Type B pancreatic cell (in vitro differentiated cells): ENCODE results near the gene FNDC3A. TPM values are rescaled to one million over a fixed set of nuclear protein-coding genes. Genes with fewer than 3 reads are reported as not detected.

ENCODE experiments used
- DNase-seq: peaks from one replicate; pipeline ENCODE4 v3.0.0; 2021; ENCODE audit warnings: mixed read lengths; ENCODE audit not compliant: unreplicated experiment; ENCODE audit errors: extremely low spot score
- H3K27ac Mint-ChIP-seq: 2 replicates; pipeline ENCODE4 v1.8.0; 2021; ENCODE audit warnings: mild to moderate bottlenecking, mixed read lengths
- H3K27me3 Mint-ChIP-seq: 2 replicates; pipeline ENCODE4 v1.8.0; 2021; ENCODE audit warnings: mixed read lengths
- H3K36me3 Mint-ChIP-seq: 2 replicates; pipeline ENCODE4 v1.8.0; 2021; ENCODE audit warnings: mixed read lengths
- H3K4me1 Mint-ChIP-seq: one replicate; pipeline ENCODE4 v1.8.0; 2021; ENCODE audit warnings: mixed read lengths; ENCODE audit not compliant: unreplicated experiment
- H3K4me3 Mint-ChIP-seq: 2 replicates; pipeline ENCODE4 v1.8.0; 2021; ENCODE audit warnings: mild to moderate bottlenecking, mixed read lengths
- H3K9me3 Mint-ChIP-seq: 2 replicates; pipeline ENCODE4 v1.8.0; 2021; ENCODE audit warnings: mixed read lengths
- total RNA-seq: library from RNA; stranded (reverse); gene quantifications from 2 replicates; pipeline ENCODE4 v1.2.1, GENCODE V29; 2021; ENCODE audit warnings: low replicate concordance
- TF ChIP-seq, protein P1 (sequence below): fragments of 200-600 bp; sonication (generic); conservative IDR thresholded peaks from 2 replicates; pipeline ENCODE4 v1.5.0; 2021; ENCODE audit warnings: antibody characterized with exemption, mild to moderate bottlenecking

FNDC3A gene
- total RNA-seq, 1 donor from 2014 or later = 65.7 TPM

DNA sequence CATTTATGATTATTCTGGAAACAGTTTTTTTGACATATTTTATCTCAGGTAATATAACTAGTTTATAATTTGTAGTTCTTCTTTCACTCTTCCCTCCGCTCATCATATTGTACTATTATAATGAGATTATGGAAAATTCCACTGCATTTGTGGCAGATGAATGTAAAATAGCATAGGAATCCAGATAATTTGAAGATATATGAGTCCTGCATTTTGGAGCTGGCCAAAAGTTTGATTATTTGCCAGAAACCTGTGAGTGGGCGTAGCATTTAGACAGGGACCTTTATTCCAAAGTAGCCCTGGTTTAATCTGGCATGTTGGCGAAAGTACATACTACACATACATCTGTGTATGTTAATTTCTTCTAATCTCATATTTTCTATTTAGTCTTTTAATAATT lies 65.2 kb downstream of the FNDC3A start:
- no peaks in the 10 kb centered on the region for H3K27me3 Mint-ChIP-seq
- H3K4me1 Mint-ChIP-seq = peaks cover 1% of the 10 kb centered on the region
- DNase-seq = no peak
- no peak overlapping the region for H3K27ac Mint-ChIP-seq
- H3K4me3 Mint-ChIP-seq = no peak overlapping the region
- no peaks in the 10 kb centered on the region for H3K9me3 Mint-ChIP-seq
- peaks cover 3% of the 10 kb centered on the region for H3K36me3 Mint-ChIP-seq
- TF ChIP-seq, protein P1, sequence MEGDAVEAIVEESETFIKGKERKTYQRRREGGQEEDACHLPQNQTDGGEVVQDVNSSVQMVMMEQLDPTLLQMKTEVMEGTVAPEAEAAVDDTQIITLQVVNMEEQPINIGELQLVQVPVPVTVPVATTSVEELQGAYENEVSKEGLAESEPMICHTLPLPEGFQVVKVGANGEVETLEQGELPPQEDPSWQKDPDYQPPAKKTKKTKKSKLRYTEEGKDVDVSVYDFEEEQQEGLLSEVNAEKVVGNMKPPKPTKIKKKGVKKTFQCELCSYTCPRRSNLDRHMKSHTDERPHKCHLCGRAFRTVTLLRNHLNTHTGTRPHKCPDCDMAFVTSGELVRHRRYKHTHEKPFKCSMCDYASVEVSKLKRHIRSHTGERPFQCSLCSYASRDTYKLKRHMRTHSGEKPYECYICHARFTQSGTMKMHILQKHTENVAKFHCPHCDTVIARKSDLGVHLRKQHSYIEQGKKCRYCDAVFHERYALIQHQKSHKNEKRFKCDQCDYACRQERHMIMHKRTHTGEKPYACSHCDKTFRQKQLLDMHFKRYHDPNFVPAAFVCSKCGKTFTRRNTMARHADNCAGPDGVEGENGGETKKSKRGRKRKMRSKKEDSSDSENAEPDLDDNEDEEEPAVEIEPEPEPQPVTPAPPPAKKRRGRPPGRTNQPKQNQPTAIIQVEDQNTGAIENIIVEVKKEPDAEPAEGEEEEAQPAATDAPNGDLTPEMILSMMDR = no peak

DNA sequence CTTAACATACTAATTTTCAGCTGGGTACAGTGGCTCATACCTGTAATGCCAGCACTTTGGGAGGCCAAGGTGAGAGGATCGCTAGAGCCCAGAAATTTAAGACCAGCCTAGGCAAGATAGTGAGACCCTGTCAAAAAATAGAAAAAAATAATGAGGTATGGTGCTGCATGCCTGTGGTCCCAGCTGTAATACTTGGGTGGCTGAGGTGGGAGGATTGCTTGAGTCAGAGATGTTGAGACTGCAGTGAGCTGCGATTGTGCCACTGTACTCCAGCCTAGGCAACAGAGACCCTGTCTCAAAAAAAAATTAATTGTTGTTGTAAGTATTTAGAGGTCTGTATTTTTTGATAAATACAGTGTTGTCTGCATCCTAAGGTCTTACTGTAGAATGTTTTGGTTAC lies 66.8 kb downstream of the FNDC3A start:
- Mint-ChIP-seq H3K27ac (no peak overlapping the region), H3K4me1 (peaks cover 6% of the 10 kb centered on the region), H3K9me3 (no peaks in the 10 kb centered on the region), H3K36me3 (peaks cover 7% of the 10 kb centered on the region), H3K27me3 (no peaks in the 10 kb centered on the region), H3K4me3 (no peak overlapping the region)
- TF ChIP-seq, protein P1 = no peak
- no peak for DNase-seq

DNA sequence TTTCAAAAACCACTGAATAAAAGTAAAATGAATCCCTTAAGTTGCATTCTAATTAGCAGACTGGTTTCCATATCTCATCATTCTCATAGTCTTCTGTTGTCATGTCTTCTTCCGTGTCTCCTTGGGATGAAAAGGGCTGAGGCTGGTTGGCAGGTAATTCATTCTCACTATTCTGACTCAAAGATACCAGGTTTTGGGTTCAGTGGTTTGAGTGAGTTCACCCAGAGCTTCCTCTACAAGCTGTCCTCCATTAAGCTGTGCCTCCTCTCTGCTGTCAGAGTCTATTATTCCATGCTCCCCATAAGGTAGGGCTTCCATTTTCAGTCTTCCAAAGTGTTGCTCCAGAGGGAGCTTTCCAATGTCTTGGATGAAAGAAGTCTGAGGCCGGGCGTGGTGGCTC lies 68.3 kb downstream of the FNDC3A start:
- no peak overlapping the region for H3K4me3 Mint-ChIP-seq
- TF ChIP-seq, protein P1 = no peak
- H3K27ac Mint-ChIP-seq = no peak overlapping the region
- H3K27me3 Mint-ChIP-seq = no peaks in the 10 kb centered on the region
- peaks cover 7% of the 10 kb centered on the region for H3K36me3 Mint-ChIP-seq
- H3K9me3 Mint-ChIP-seq = no peaks in the 10 kb centered on the region
- H3K4me1 Mint-ChIP-seq = peaks cover 6% of the 10 kb centered on the region
- no peak for DNase-seq

DNA sequence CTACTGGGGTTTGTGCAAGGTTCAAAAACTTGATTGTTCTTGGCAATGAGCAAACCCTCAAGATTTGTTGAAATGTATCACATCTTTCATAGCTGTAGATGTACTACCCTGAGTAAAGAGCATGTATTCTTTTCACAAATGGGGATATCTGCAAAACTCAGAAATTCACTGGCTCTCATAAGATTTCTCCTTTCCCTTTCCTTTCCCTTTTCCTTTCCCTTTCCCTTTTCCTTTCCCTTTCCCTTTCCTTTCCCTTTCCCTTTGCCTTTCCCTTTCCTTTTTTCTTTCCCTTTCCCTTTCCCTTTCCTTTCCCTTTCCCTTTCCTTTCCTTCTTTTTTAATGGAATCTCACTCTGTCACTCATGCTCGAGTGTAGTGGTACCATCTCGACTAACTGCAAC lies 69.1 kb downstream of the FNDC3A start:
- peaks cover 7% of the 10 kb centered on the region for H3K36me3 Mint-ChIP-seq
- H3K4me1 Mint-ChIP-seq = peaks cover 6% of the 10 kb centered on the region
- H3K4me3 Mint-ChIP-seq = no peak overlapping the region
- H3K9me3 Mint-ChIP-seq = no peaks in the 10 kb centered on the region
- no peak overlapping the region for H3K27ac Mint-ChIP-seq
- no peaks in the 10 kb centered on the region for H3K27me3 Mint-ChIP-seq
- TF ChIP-seq, protein P1 = no peak
- no peak for DNase-seq

DNA sequence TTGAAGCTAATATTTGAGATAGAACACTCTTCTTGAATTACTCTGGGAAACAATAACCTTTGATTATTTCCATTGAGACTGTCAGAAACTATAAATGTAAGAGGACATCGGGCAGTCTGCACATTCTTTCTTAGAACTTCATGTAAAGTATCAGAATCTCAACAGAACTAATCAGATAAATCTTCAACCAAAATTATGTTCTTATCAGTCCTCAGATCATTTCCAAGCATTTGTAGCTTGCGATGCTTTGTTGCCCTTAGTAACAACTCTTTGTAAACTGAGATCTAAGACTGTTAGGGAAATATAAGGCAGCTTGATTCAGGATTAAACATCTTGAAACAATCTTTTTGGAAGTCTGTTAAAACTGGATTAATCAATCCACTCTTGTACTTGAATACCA lies 70.3 kb downstream of the FNDC3A start:
- Mint-ChIP-seq H3K4me3 (no peak overlapping the region), H3K27ac (no peak overlapping the region), H3K4me1 (peaks cover 6% of the 10 kb centered on the region), H3K27me3 (no peaks in the 10 kb centered on the region), H3K36me3 (peaks cover 9% of the 10 kb centered on the region), H3K9me3 (peaks cover 10% of the 10 kb centered on the region)
- TF ChIP-seq, protein P1 = no peak
- no peak for DNase-seq

DNA sequence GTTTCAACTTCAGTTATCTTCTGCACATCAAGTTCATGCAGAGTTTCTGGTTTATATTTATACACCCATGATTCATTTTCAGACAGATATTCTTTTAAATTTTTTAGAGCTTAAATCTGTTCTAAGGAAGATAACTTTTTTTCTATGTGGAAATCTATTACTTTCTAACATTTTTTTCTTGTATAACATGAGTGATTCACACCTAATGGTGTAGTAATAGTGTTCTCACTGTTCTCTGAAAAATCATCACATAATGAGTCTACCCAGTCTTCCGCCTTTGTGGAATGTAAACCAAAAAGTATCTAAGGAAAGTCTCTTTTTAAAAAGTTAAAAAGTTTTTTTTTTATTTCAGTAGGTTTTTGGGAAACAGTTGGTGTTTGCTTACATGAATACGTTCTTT lies 70.8 kb downstream of the FNDC3A start:
- TF ChIP-seq, protein P1 = no peak
- Mint-ChIP-seq H3K27me3 (no peaks in the 10 kb centered on the region), H3K9me3 (peaks cover 10% of the 10 kb centered on the region), H3K36me3 (peaks cover 9% of the 10 kb centered on the region), H3K27ac (no peak overlapping the region), H3K4me3 (no peak overlapping the region), H3K4me1 (peaks cover 6% of the 10 kb centered on the region)
- no peak for DNase-seq
